GM23248 (cell line): ENCODE results near the gene NEDD4L. TPM values are rescaled to one million over a fixed set of nuclear protein-coding genes. Genes with fewer than 3 reads are reported as not detected.
A peak's percentile ranks its signal among the peaks of the same experiment; 100 is the strongest.

ENCODE experiments used
- DNase-seq: peaks from one replicate; pipeline ENCODE4 v3.0.0-alpha.2; 2015
- H2AFZ ChIP-seq: fragments of 200-600 bp; sonication (generic); 2 replicates; pipeline ENCODE4 v1.6.1; 2016; ENCODE audit warnings: antibody characterized with exemption
- H3F3A ChIP-seq: fragments of 200-600 bp; sonication (generic); 2 replicates; pipeline ENCODE4 v1.6.1; 2016; ENCODE audit warnings: mild to moderate bottlenecking, antibody characterized with exemption, mixed run types; ENCODE audit not compliant: insufficient read depth
- H3K27ac ChIP-seq: fragments of 200-600 bp; sonication (generic); 2 replicates; pipeline ENCODE4 v1.5.1; 2016; ENCODE audit warnings: mild to moderate bottlenecking
- H3K27me3 ChIP-seq: fragments of 200-600 bp; sonication (generic); replicated peaks from 2 replicates; pipeline ENCODE4 v1.6.1; 2016; ENCODE audit warnings: mild to moderate bottlenecking; ENCODE audit not compliant: insufficient read depth
- H3K36me3 ChIP-seq: fragments of 200-600 bp; sonication (generic); 2 replicates; pipeline ENCODE4 v1.6.1; 2016; ENCODE audit warnings: low read depth, mild to moderate bottlenecking
- H3K4me1 ChIP-seq: fragments of 200-600 bp; sonication (generic); 2 replicates; pipeline ENCODE4 v1.6.1; 2016; ENCODE audit warnings: mild to moderate bottlenecking; ENCODE audit not compliant: insufficient read depth
- H3K4me2 ChIP-seq: fragments of 200-600 bp; sonication (generic); one replicate; pipeline ENCODE4 v1.6.1; 2016; ENCODE audit warnings: mild to moderate bottlenecking; ENCODE audit not compliant: unreplicated experiment
- H3K4me3 ChIP-seq: fragments of 200-600 bp; sonication (generic); 2 replicates; pipeline ENCODE4 v1.5.1; 2016; ENCODE audit warnings: mild to moderate bottlenecking
- H3K79me2 ChIP-seq: fragments of 200-600 bp; sonication (generic); 2 replicates; pipeline ENCODE4 v1.6.1; 2016; ENCODE audit warnings: mild to moderate bottlenecking; ENCODE audit not compliant: insufficient read depth
- H3K9ac ChIP-seq: fragments of 200-600 bp; sonication (generic); 2 replicates; pipeline ENCODE4 v1.6.1; 2016; ENCODE audit warnings: mild to moderate bottlenecking
- H3K9me2 ChIP-seq: fragments of 200-600 bp; sonication (generic); 2 replicates; pipeline ENCODE4 v1.6.1; 2016; ENCODE audit warnings: mixed run types, mild to moderate bottlenecking, moderate library complexity; ENCODE audit not compliant: insufficient read depth
- H3K9me3 ChIP-seq: fragments of 200-600 bp; sonication (generic); one replicate; pipeline ENCODE4 v1.6.1; 2017; ENCODE audit warnings: low read depth
- H4K20me1 ChIP-seq: fragments of 200-600 bp; sonication (generic); 2 replicates; pipeline ENCODE4 v1.6.0; 2016; ENCODE audit not compliant: insufficient read depth
- EZH2 ChIP-seq: fragments of 200-600 bp; sonication (generic); IDR thresholded peaks from 2 replicates; pipeline ENCODE4 v1.6.1; 2018; ENCODE audit warnings: antibody characterized with exemption, mild to moderate bottlenecking; ENCODE audit not compliant: insufficient read depth, poor library complexity, severe bottlenecking
- EZH2phosphoT487 ChIP-seq: fragments of 200-600 bp; sonication (generic); IDR thresholded peaks from 2 replicates; pipeline ENCODE4 v1.6.1; 2018; ENCODE audit warnings: antibody characterized with exemption, moderate library complexity, mild to moderate bottlenecking, low read depth; ENCODE audit not compliant: insufficient read depth
- WGBS, 2 experiments: methylation state at CpG; one replicate each; pipeline ENCODE4 v1.1.6; 2015 to 2017; ENCODE audit warnings: low lambda C conversion rate in 2 of 2, low coverage in 1 of 2; ENCODE audit errors: missing lambda C conversion rate in 2 of 2; 5-methylcytosine and 5-hydroxymethylcytosine counted together
- in situ Hi-C: fragments of 300-500 bp; cut with MboI; formaldehyde crosslinking; loops from 2 replicates; pipeline ENCODE4 v1.15.0; 2020
- polyA plus RNA-seq: library from polyadenylated mRNA; unstranded; fragments of >200 nt; fragmentation: Nextera tagmentation; extraction: Ambion mirVana; gene quantifications from 2 replicates; pipeline ENCODE4 v1.2.1, GENCODE V29; 2016
- total RNA-seq: library from RNA; depleted of rRNA; stranded (reverse); fragments of >200 nt; shearing (Covaris generic); gene quantifications from 2 replicates; pipeline ENCODE4 v1.2.3, GENCODE V29; 2014

Gene NEDD4L
- total and polyA plus RNA-seq, 2 experiments from 2014 or later: 3.7 to 6.1 TPM

DNA sequence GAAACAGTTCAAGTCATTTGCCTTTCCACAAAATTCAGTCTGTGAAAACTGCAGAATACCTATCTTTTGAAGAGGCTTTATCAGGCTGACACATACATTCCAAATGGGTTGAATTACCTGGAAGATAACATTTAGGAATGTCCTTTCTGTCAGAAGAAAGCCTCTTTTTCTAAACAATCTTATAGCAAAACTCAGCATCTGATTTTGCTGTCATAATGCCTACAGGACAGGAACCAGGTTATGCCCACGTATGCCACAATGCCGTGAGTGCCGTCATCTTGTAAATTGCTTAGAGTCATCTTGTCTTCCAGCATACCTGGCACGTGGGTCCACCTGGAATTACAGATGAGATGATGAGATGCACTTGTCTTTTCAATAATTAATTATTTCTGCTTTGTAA lies 309.6 kb downstream of the NEDD4L start:
- 90% methylated on average over 4 of the region's 4 CpGs for WGBS, 2 experiments
- in situ Hi-C loops: no loop called here
- no peaks in the 10 kb centered on the region for H3K4me1 ChIP-seq
- DNase-seq: no peak
- H3K4me3 ChIP-seq: no peak overlapping the region
- H3K4me2 ChIP-seq: no peak overlapping the region
- no peak overlapping the region for H3K9ac ChIP-seq
- no peaks in the 10 kb centered on the region for H3K9me3 ChIP-seq
- no peaks in the 10 kb centered on the region for H3K9me2 ChIP-seq
- no peaks in the 10 kb centered on the region for H3K27me3 ChIP-seq
- H4K20me1 ChIP-seq: no peaks in the 10 kb centered on the region
- H3F3A ChIP-seq: no peaks in the 10 kb centered on the region
- no peak overlapping the region for H3K27ac ChIP-seq
- H3K36me3 ChIP-seq: no peaks in the 10 kb centered on the region
- TF ChIP-seq EZH2: no peak
- H3K79me2 ChIP-seq: no peaks in the 10 kb centered on the region
- H2AFZ ChIP-seq: no peak overlapping the region

DNA sequence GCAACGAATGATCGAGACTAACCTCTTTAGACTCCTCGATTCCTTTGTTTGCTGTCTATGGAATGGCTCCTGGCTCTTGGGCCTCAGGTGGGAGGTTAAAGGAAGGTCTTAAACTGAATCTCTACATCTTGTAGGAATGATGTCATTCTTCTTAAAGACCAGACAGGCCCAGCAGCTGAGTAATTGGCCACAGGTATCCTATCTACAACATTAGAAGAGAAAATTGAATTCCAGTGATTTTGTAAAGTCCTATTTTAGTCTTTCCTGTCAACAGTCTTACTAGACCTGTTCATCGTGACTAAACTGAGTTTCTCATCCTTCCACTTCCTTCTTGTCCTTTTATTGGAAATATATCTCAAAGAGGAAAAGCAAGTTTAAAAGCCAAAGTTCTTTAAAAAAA lies 310.0 kb downstream of the NEDD4L start:
- WGBS, 2 experiments: 96 to 99% methylated on average over 4 of the region's 4 CpGs
- in situ Hi-C loops: no loop called here
- Histone ChIP-seq H3K9me3 (no peaks in the 10 kb centered on the region), H3F3A (no peaks in the 10 kb centered on the region), H3K4me3 (no peak overlapping the region), H2AFZ (no peak overlapping the region), H3K4me2 (no peak overlapping the region), H3K9ac (no peak overlapping the region), H4K20me1 (no peaks in the 10 kb centered on the region), H3K4me1 (0 out of 2 replicates have a peak, but pooled peaks cover 2% of the 10 kb centered on the region), H3K27me3 (no peaks in the 10 kb centered on the region), H3K36me3 (no peaks in the 10 kb centered on the region), H3K9me2 (no peaks in the 10 kb centered on the region), H3K27ac (no peak overlapping the region), H3K79me2 (no peaks in the 10 kb centered on the region)
- DNase-seq: no peak
- TF ChIP-seq EZH2 (no peak), EZH2phosphoT487 (no peak)

DNA sequence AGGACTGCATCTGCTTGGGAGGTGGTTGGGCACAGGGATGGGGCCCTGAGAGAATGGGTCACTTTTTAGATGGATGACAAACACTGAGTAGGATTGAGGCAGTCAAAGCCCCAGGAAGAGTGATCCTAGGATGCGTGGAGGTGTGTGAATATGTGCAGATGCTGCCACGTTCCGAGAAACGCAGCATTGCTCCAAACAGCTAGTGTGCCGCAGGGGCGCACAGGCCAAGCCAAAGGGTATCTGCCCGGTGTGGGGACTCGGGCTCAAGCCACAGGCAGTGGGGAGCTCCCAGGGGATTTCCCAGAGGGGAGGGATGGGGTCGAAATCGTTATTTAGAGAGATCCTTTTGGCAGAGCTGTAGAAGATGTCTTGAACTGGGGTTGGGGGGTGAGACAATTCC lies 310.8 kb downstream of the NEDD4L start:
- Histone ChIP-seq H3F3A (no peaks in the 10 kb centered on the region), H2AFZ (no peak overlapping the region), H3K9me3 (no peaks in the 10 kb centered on the region), H3K27me3 (no peaks in the 10 kb centered on the region), H3K4me2 (no peak overlapping the region), H3K9me2 (no peaks in the 10 kb centered on the region), H3K36me3 (no peaks in the 10 kb centered on the region), H3K9ac (no peak overlapping the region), H3K4me1 (peaks cover 4% of the 10 kb centered on the region; the same call in 1 of the 2 replicates), H4K20me1 (no peaks in the 10 kb centered on the region), H3K79me2 (no peaks in the 10 kb centered on the region), H3K4me3 (no peak overlapping the region), H3K27ac (no peak overlapping the region)
- in situ Hi-C loops: no loop called here
- DNase-seq: no peak
- TF ChIP-seq EZH2phosphoT487 (no peak), EZH2 (no peak)
- 95 to 97% methylated on average over 10 of the region's 10 CpGs for WGBS, 2 experiments

DNA sequence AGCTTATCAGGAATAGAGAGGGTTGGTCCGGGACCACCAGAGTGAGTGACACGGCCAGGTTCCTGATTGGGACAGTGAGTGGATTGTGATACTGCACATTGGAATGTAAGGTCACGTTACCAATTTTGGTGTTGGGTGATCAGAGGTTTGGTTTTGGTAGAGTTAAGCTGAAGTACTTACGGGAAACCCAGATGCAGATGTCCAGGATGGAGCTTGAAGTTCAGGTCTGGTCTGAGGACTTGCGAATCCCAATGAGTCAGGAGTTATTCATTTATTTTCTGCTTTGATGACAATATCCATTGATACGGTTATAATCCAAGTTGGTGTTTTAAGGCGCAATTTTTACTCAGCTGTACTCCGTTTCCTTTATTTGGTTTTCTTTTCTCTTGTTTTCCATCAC lies 311.2 kb downstream of the NEDD4L start:
- in situ Hi-C loops: no loop called here
- peaks cover 4% of the 10 kb centered on the region; the same call in 1 of the 2 replicates for H3K4me1 ChIP-seq
- H2AFZ ChIP-seq: no peak overlapping the region
- H3K4me2 ChIP-seq: no peak overlapping the region
- H3F3A ChIP-seq: no peaks in the 10 kb centered on the region
- no peaks in the 10 kb centered on the region for H3K79me2 ChIP-seq
- H4K20me1 ChIP-seq: no peaks in the 10 kb centered on the region
- no peak overlapping the region for H3K9ac ChIP-seq
- TF ChIP-seq EZH2 (no peak), EZH2phosphoT487 (no peak)
- H3K36me3 ChIP-seq: no peaks in the 10 kb centered on the region
- no peak for DNase-seq
- H3K9me3 ChIP-seq: no peaks in the 10 kb centered on the region
- WGBS, 2 experiments: 92 to 97% methylated on average over 8 of the region's 8 CpGs
- no peaks in the 10 kb centered on the region for H3K9me2 ChIP-seq
- H3K27ac ChIP-seq: no peak overlapping the region
- H3K27me3 ChIP-seq: no peaks in the 10 kb centered on the region
- no peak overlapping the region for H3K4me3 ChIP-seq

DNA sequence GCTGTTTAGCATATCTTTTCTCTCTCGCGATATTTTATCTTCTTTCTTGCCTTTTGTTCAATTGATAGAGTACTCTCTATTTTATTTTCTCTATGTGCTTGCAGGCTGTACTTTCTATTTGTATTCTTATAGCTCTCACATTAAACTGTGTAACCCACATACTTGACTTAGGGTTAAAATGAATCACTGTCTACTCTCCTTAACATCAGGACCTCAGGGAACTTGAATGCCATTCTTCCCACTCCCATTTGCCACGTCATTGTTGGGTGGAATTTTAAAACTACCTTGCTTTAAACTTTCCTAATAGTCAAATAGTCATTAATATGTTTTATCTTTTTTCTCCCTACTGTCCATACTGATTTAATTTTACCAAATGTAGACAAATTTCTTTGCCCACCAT lies 315.2 kb downstream of the NEDD4L start:
- H3K4me1 ChIP-seq: peaks cover 31% of the 10 kb centered on the region

More for the DNA sequence above, 315.2 kb downstream of the NEDD4L start:
- Histone ChIP-seq H3K27ac (0 out of 2 replicates have a peak overlapping the region, but pooled peaks have one; percentile 8), H3K4me3 (no peak overlapping the region), H2AFZ (no peak overlapping the region), H3F3A (peaks cover 32% of the 10 kb centered on the region), H3K27me3 (no peaks in the 10 kb centered on the region), H3K9me2 (no peaks in the 10 kb centered on the region), H3K9me3 (no peaks in the 10 kb centered on the region), H3K9ac (no peak overlapping the region), H3K79me2 (no peaks in the 10 kb centered on the region), H4K20me1 (no peaks in the 10 kb centered on the region), H3K4me2 (no peak overlapping the region), H3K36me3 (no peaks in the 10 kb centered on the region)
- TF ChIP-seq EZH2 (no peak), EZH2phosphoT487 (no peak)
- DNase-seq: peak; percentile 38
- in situ Hi-C loops: no loop called here
- WGBS, 2 experiments: 85 to 88% methylated on average over 3 of the region's 3 CpGs
